ENCODE results near the gene PLXNA1.

PLXNA1 gene

DNA sequence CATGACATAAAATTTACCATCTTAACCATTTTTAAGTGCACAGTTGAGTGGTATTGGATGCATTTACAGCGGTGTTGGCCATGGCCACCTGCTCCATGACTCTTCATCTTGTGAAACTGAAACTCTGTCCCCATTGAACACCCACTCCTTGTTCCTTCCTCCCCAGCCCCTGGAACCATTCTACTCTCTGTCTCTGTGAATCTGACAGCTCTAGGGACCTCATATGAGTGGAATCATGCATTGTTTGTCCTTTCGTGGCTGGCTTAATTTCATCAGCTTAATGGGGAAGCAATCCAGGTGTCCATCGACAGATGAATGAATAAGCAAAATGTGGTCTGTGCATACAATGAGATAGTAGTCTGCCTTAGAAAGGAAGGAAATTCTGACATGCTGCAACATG, 42.5 kb downstream of the PLXNA1 start:
- DNase-seq: peak; percentile 54 to 60

DNA sequence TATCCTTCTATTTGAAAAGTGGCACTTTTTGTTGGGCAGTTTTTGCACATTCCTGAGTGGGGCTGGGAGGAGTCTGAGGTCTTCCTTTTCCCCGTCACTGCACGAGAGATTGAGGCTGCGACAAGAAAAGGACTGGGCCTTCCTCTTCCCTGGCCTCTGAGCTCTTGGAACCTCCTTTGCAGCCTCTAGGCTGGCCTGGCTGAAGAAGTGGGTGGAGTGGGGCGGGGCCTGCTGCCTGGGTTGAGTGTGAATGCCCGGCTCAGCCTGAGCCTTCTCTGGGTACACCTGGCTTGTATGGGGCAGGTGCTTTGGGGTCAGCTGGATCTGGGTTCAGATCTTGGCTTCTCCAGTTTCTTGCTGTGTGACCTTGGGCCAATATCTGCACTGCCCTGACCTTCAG, 43.1 kb downstream of the PLXNA1 start:
- peak; percentile 16 to 26 for DNase-seq

DNA sequence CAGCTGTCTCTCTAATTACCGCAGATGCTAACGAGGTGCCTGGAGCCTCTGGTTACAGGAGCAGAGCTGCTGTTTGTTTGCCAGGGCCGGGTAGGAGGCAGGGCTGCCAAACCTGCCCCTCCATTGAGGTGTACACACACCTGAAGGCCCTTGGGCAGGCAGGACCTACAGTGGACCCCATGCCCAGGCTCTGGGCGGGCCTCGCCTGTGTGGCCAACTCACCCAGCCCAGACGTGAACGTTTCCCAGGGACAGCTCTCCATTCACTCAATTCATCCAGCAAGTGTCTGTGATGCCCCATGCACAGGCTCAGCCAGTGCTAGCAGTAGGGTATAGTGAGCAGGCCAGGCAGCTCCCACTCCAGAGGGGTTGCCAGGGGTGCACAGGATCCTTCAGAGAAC, 43.7 kb downstream of the PLXNA1 start:
- DNase-seq: no peak

DNA sequence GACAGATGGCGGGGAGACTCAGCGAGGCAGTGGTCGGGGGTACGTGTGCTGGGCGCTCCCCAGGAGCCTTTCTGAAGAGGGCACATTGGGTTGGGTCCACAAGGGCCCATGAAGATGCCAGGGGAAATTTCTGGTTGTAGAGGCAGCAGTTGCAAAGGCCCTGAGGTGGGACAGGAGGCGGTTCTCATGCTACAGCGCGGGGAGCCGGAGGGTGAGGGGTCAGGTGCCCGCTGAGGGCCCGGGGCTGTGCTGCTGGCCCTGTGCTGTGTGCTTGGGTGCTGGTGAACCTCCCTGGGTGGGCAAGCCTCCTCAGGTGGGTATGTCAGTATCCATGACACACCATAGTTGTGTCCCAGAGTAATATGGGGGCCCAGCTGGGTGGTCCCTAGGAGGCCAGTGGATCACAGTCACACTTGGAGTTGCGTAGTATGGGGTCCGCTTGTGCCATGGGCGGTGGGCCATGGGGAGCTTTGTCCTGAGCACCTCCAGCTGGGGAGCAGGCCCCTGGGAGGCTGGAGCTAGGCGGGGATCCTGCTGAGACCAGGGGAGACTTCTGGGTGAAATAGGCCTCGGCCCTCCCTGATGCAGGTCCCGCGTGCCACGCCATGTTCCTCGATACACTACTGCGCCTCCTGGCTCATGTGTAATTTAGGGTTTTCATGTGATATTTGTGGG, 44.3 kb downstream of the PLXNA1 start:
- no peak for DNase-seq

DNA sequence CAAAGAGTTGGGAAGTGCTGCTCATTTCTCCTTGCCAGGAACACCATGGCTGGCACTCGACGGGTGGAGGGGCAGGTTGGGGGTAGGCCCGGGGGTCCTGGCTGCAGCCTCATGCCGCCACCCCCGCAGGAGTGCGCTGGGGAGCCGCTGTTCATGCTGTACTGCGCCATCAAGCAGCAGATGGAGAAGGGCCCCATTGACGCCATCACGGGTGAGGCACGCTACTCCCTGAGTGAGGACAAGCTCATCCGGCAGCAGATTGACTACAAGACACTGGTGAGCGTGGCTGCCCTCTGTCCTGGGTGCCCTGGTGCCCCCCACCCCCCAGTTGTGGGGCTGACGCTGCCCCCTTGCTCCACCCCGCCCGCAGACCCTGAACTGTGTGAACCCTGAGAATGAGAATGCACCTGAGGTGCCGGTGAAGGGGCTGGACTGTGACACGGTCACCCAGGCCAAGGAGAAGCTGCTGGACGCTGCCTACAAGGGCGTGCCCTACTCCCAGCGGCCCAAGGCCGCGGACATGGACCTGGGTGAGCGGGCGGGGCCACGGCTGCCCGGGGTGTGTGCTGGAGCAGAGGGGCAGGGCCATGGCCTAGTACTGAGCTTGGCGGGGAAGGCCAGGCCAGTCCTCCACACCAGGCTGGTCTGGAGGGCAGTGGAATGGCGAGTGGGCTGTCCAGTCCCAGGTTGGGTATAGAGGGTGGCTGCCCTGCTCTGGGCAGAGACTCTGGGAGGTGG, 45.1 kb downstream of the PLXNA1 start:
- DNase-seq: no peak

DNA sequence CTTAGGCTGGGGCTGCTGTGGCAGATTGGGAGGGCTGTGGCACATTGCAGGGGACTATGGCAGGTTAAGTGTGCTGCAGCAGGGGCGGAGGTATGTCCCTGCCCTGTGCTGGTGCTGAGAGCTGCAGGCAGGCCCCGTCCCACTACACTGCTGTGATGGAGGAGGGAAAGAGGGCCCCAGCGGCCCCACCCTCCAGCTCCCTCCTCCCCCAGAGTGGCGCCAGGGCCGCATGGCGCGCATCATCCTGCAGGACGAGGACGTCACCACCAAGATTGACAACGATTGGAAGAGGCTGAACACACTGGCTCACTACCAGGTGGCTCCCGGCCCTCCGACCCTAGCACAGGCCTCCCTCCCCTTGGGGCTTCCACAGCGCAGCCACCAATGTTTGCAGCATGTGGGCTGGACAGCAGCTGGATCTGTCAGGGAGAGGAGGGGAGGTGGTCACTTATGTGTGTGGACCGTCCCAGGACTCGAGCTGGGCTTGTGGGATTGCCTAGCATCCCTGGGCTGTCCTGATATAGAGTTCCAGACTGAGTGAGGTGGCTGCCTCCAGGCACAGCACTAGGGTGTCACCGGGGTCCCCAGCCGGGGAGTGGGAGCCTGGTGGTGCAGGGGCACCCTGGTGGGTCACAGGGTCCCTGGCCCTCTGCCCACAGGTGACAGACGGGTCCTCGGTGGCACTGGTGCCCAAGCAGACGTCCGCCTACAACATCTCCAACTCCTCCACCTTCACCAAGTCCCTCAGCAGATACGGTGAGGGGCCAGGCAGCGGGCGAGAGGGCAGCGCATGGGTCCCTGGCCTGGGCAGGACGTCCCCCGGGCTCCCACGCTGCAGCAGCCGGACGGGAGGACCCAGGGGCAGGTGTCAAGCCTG, 46.1 kb downstream of the PLXNA1 start:
- DNase-seq: no peak

DNA sequence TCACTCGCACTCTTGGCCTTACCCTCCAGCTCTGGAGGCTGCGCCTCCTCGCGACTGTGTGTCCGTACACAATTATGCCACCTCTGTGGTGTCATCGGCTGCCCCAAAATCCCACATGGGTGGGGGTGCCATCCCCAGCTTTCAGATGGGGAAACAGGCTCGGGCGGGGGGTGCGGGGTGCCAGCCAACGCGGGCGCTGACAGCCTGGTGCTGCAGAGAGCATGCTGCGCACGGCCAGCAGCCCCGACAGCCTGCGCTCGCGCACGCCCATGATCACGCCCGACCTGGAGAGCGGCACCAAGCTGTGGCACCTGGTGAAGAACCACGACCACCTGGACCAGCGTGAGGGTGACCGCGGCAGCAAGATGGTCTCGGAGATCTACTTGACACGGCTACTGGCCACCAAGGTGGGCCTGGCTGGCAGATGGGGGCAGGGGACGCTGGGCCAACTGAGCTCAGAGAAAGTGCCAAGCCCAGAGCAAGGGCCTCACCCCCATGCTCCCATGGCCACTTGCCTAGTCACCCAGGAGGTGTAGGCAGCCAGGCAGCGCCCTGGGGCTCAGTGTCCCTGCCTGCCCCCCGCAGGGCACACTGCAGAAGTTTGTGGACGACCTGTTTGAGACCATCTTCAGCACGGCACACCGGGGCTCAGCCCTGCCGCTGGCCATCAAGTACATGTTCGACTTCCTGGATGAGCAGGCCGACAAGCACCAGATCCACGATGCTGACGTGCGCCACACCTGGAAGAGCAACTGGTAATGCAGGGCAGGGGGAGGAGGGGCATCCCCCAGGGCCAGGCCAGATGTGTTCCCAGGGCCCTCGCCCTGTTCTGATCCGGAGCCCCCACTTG, 47.0 kb downstream of the PLXNA1 start:
- DNase-seq: no peak

DNA sequence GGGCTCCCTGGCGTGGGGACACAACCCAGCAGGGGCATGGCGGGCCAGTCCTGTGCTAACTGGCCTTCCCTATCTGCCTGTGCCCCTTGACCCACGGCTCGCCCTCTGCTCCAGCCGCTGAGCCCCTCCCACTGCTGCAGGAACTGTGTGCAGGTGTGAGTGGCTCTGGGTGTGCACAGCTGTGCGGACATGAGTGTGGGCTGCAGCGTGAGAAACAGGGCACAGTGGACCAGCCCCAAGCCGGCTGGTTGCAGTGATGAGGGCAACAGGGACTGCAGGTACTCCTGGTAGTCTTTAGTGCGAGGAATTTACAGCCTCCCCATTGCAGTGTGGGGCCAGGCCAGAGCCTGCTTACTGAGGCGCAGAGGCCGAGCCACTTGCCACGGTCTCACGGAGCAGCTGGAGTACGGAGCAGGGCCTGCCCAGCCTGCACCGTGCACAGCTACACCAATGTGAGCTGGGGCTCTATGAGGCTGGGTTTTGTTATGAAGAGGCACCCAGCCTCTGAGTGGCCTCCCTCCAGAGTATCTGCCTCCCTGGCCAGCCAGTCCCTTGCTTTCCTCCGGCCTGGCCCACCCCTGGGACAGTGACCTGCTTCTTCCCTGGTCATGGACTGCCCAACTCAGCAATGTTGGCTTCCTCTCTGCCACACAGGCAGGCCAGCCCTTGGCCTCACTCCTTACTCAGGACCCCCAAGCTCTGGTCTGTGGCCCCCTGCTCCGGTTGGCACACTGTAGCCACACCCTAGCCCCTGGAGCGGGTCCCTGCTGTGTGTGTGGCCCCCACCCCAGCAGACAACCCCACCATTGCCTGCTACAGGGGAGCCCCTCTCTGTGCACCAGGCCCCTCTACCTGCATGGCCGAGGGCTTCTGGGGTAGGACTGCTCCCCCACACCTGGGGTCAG, 47.8 kb downstream of the PLXNA1 start:
- DNase-seq: no peak

DNA sequence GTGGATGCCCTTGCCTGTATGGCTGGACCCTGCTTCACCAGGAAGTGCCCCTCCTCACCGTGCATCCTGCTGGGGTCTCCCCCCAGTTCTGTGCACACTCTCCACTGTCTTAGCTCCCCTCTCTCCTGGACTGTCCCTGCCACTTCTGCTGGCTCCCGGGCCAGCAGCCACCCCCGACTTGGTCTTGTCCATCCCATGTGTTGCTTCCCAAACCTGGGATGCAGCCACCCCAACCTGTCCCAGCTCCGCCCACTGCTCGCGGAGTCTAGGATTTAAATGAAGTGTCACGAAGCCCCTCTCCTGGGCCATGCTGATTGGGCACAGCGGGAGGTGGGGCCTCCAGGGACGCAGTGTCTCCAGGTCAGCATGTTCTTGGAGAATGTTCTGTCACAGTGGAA, 48.5 kb downstream of the PLXNA1 start:
- DNase-seq: no peak

DNA sequence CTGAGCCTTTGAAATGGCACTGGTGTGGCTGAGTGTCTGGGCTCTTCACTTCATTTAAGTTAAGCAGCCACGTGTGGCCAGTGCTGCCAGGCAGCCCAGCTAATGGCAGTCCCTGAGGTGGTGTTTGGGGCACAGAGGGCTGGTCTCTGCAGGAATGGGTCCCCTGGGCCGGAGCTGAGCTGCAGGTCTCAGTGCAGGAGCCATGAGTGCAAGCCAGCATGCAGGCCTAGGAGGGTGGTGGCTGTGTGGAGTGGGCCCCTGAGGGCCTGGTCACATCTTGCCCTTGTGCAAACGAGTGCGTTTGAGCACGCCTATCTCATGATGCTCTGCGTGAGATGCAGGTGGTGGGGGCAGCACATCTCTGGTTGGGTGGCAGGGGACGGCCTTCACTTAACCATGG, 48.9 kb downstream of the PLXNA1 start:
- no peak for DNase-seq

DNA sequence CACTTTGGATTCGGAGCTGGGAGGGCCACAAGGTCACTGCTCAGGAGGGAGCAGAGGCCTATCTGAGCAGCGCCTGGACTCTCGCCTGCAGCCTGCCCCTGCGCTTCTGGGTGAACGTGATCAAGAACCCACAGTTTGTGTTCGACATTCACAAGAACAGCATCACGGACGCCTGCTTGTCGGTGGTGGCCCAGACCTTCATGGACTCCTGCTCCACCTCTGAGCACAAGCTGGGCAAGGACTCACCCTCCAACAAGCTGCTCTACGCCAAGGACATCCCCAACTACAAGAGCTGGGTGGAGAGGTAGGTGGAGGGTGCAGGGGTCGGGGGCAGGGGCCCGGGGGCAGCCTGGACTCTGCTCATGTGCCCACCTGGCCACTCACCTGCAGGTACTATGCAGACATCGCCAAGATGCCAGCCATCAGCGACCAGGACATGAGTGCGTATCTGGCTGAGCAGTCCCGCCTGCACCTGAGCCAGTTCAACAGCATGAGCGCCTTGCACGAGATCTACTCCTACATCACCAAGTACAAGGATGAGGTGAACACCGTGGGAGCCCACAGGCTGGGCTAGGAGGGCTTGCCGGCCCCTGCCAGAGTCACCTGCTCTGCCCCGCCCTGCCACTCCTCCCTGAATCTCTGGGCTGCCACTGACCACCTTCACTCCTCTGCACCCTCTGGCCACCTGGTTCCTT, 49.5 kb downstream of the PLXNA1 start:
- DNase-seq: no peak
